Caco-2 (cell line): Measurements from ENCODE around the gene LYPLA2. TPM values are rescaled to one million over a fixed set of nuclear protein-coding genes. Genes with fewer than 3 reads are reported as not detected.

Experiments used
- BruUV-seq: library from RNA; stranded (reverse); fragments of 400-500 nt; replicated peaks from 2 replicates; lab custom pipeline; 2021; lab: Mats Ljungman, UMichigan
- CTCF ChIA-PET: fragments of 300-600 bp; sonication (Branson Sonifier 250); formaldehyde crosslinking; loops from one replicate; lab custom pipeline; 2022; ENCODE audit warnings: antibody characterized with exemption; lab: Charles Lee
- POLR2A ChIA-PET: fragments of 300-600 bp; sonication (Branson Sonifier 250); formaldehyde crosslinking; loops from one replicate; lab custom pipeline; 2022; ENCODE audit warnings: antibody characterized with exemption; lab: Charles Lee
- DNase-seq, 2 experiments: peaks; one replicate each; pipeline versions ENCODE4 v3.0.0 to v3.0.0-alpha.2; 2020 to 2022
- H3K27me3 ChIP-seq: replicated peaks from 2 replicates; pipeline ENCODE4 v1.6.0; 2011; ENCODE audit warnings: low read length; ENCODE audit not compliant: control insufficient read depth, insufficient read depth
- H3K36me3 ChIP-seq: 2 replicates; pipeline ENCODE4 v1.5.1; 2011; ENCODE audit warnings: low read length; ENCODE audit not compliant: control insufficient read depth, insufficient read depth
- H3K4me1 ChIP-seq: fragments of 250-450 bp; sonication (Bioruptor Pico); 2 replicates; pipeline ENCODE4 v1.5.1; 2020; ENCODE audit warnings: mild to moderate bottlenecking
- H3K4me3 ChIP-seq: 2 replicates; pipeline ENCODE4 v1.5.1; 2011; ENCODE audit warnings: low read depth, mild to moderate bottlenecking, control low read depth, low read length
- H3K9me3 ChIP-seq: fragments of 250-450 bp; sonication (Bioruptor Pico); 2 replicates; pipeline ENCODE4 v1.5.1; 2020; ENCODE audit warnings: mild to moderate bottlenecking, moderate library complexity
- H3K27ac Mint-ChIP-seq: one replicate; pipeline ENCODE4 v1.8.0; 2022; ENCODE audit warnings: mixed read lengths; ENCODE audit not compliant: unreplicated experiment
- H3K27me3 Mint-ChIP-seq: one replicate; pipeline ENCODE4 v1.8.0; 2022; ENCODE audit warnings: mixed read lengths; ENCODE audit not compliant: insufficient read depth, unreplicated experiment
- H3K36me3 Mint-ChIP-seq: one replicate; pipeline ENCODE4 v1.8.0; 2022; ENCODE audit warnings: mild to moderate bottlenecking, mixed read lengths; ENCODE audit not compliant: insufficient read depth, unreplicated experiment
- H3K4me1 Mint-ChIP-seq: one replicate; pipeline ENCODE4 v1.8.0; 2022; ENCODE audit warnings: low read depth, mixed read lengths; ENCODE audit not compliant: unreplicated experiment
- H3K4me3 Mint-ChIP-seq: one replicate; pipeline ENCODE4 v1.8.0; 2022; ENCODE audit warnings: mild to moderate bottlenecking, moderate library complexity, mixed read lengths; ENCODE audit not compliant: unreplicated experiment
- H3K9me3 Mint-ChIP-seq: one replicate; pipeline ENCODE4 v1.8.0; 2022; ENCODE audit warnings: mixed read lengths; ENCODE audit not compliant: unreplicated experiment
- CTCF ChIP-seq, 2 experiments: fragments of 200-600 bp in 1 of 2; IDR thresholded peaks; 1 replicate in 1 of 2; 2 replicates in 1 of 2; pipeline versions ENCODE4 v1.5.1 to v1.8.0; 2011 to 2022; ENCODE audit warnings: antibody characterized with exemption in 1 of 2, control low read depth in 1 of 2, inconsistent platforms in 1 of 2, low read depth in 1 of 2, low read length in 1 of 2, mild to moderate bottlenecking in 1 of 2, moderate library complexity in 1 of 2; ENCODE audit not compliant: insufficient read depth in 1 of 2, severe bottlenecking in 1 of 2, unreplicated experiment in 1 of 2
- intact Hi-C: fragments of 100-400 bp; cut with micrococcal nuclease; formaldehyde crosslinking; loops from one replicate; pipeline ENCODE4 v1.10.0; 2022; ENCODE audit not compliant: unreplicated experiment
- total RNA-seq: library from RNA; stranded (reverse); gene quantifications from 2 replicates; pipeline ENCODE4 v1.2.3, GENCODE V29; 2022

The LYPLA2 gene
- total RNA-seq, 1 experiment from 2014 or later: 52.5 TPM

DNA sequence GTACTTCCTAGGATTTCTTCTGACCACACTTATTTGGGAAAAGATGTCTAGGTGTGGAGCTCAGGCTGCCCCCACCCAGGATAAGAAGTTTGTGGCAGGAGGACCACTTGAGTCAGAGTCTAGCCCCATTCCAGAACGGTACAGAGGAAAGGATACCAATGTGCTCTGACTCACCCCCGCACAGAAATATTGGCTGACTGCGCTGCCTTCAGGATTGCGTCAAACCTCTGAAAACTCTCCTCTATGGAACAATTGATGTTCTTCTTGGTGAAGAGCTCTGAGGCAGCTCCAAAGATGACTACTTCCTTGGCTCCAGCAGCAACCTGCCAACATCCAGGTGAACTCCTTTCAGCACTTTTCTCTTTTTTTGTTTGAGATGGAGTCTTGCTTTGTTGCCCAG is 23.1 kb downstream of the LYPLA2 start:
- Mint-ChIP-seq H3K9me3 (no peaks in the 10 kb centered on the region), H3K36me3 (no peaks in the 10 kb centered on the region), H3K27ac (no peak overlapping the region), H3K27me3 (no peaks in the 10 kb centered on the region), H3K4me3 (no peak overlapping the region), H3K4me1 (no peaks in the 10 kb centered on the region)
- Histone ChIP-seq H3K9me3 (no peaks in the 10 kb centered on the region), H3K27me3 (no peaks in the 10 kb centered on the region), H3K4me1 (no peaks in the 10 kb centered on the region), H3K4me3 (no peak overlapping the region), H3K36me3 (no peaks in the 10 kb centered on the region; the same call in 1 of the 2 replicates)
- POLR2A ChIA-PET: interaction anchor here (1.5 kb wide), 1 partner anchor 13 kb away, joined by 3 read pairs; no protein-coding TSS in a partner anchor
- intact Hi-C loops: no loop called here
- DNase-seq: no peak
- CTCF ChIA-PET: no interaction called here
- TF ChIP-seq CTCF (IDR thresholded peaks at IDR 0.05; ENCODE audit: insufficient read depth in 1 of 2, low read depth in 1 of 2, low read length in 1 of 2, severe bottlenecking in 1 of 2, unreplicated experiment in 1 of 2): no peak
- BruUV-seq: no TSS peak

DNA sequence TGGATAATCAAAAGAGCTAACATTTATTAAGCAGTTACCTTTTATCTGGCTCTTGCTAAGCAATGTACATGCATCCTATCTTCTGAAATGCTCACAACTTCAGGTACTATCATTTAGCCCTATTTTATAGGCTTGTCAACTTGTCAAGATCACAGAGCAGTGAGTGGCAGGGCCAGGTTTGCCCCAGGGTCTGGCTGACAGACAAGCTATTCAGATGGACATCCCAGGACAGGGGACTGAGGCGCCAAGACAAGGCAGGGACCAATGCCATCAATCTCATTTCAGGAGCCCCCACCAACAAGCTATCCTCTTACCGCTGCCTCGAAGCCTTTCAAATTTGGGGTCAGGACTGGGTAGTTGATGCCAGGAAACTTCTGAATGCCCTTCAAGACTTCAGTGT is 25.4 kb downstream of the LYPLA2 start:
- intact Hi-C loops: no loop called here
- no peak for TF ChIP-seq CTCF (IDR thresholded peaks at IDR 0.05; ENCODE audit: insufficient read depth in 1 of 2, low read depth in 1 of 2, low read length in 1 of 2, severe bottlenecking in 1 of 2, unreplicated experiment in 1 of 2)
- Histone ChIP-seq H3K27me3 (no peaks in the 10 kb centered on the region), H3K9me3 (no peaks in the 10 kb centered on the region), H3K36me3 (no peaks in the 10 kb centered on the region; the same call in 1 of the 2 replicates), H3K4me1 (no peaks in the 10 kb centered on the region), H3K4me3 (no peak overlapping the region)
- no TSS peak for BruUV-seq
- no peak overlapping the region for H3K4me3 Mint-ChIP-seq
- no peaks in the 10 kb centered on the region for H3K27me3 Mint-ChIP-seq
- H3K36me3 Mint-ChIP-seq: no peaks in the 10 kb centered on the region
- ChIA-PET POLR2A (no interaction called here), CTCF (no interaction called here)
- no peak overlapping the region for H3K27ac Mint-ChIP-seq
- H3K4me1 Mint-ChIP-seq: no peaks in the 10 kb centered on the region
- no peak for DNase-seq
- H3K9me3 Mint-ChIP-seq: no peaks in the 10 kb centered on the region

DNA sequence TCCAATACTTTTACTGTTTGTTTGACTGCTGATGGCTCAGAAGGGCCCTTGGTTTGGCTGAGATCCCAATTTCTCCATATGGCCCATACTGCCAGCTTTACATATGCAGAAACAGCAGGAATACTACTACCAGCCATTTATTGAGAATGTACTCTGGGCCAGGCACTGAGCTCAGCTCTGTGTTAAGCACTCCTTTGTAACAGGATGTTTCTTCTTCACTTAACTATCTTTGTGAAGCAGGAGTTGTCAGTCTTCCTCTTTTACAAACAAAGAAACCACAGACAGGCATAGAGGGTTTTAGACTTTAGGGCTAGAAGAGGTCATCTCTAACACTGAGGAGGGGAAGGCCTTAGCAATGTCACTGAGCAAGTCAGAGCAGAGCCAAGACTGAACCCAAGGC is 26.0 kb downstream of the LYPLA2 start:
- no peak for TF ChIP-seq CTCF (IDR thresholded peaks at IDR 0.05; ENCODE audit: insufficient read depth in 1 of 2, low read depth in 1 of 2, low read length in 1 of 2, severe bottlenecking in 1 of 2, unreplicated experiment in 1 of 2)
- Histone ChIP-seq H3K4me3 (no peak overlapping the region), H3K9me3 (no peaks in the 10 kb centered on the region), H3K27me3 (no peaks in the 10 kb centered on the region), H3K36me3 (no peaks in the 10 kb centered on the region; the same call in 1 of the 2 replicates), H3K4me1 (no peaks in the 10 kb centered on the region)
- no peaks in the 10 kb centered on the region for H3K36me3 Mint-ChIP-seq
- DNase-seq: no peak
- no TSS peak for BruUV-seq
- H3K27me3 Mint-ChIP-seq: no peaks in the 10 kb centered on the region
- intact Hi-C loops: no loop called here
- no peak overlapping the region for H3K4me3 Mint-ChIP-seq
- ChIA-PET CTCF (no interaction called here), POLR2A (interaction anchor here (0.5 kb wide), 1 partner anchor 16 kb away, joined by 3 read pairs; no protein-coding TSS in a partner anchor)
- H3K4me1 Mint-ChIP-seq: no peaks in the 10 kb centered on the region
- H3K27ac Mint-ChIP-seq: no peak overlapping the region
- no peaks in the 10 kb centered on the region for H3K9me3 Mint-ChIP-seq
